Superior temporal gyrus (tissue), 1 donor: Measurements from ENCODE around the gene NEU2.

Experiments
- DNase-seq: peaks from one replicate; pipeline ENCODE4 v3.0.0-alpha.2; 2016; ENCODE audit errors: extremely low spot score

NEU2 gene

DNA sequence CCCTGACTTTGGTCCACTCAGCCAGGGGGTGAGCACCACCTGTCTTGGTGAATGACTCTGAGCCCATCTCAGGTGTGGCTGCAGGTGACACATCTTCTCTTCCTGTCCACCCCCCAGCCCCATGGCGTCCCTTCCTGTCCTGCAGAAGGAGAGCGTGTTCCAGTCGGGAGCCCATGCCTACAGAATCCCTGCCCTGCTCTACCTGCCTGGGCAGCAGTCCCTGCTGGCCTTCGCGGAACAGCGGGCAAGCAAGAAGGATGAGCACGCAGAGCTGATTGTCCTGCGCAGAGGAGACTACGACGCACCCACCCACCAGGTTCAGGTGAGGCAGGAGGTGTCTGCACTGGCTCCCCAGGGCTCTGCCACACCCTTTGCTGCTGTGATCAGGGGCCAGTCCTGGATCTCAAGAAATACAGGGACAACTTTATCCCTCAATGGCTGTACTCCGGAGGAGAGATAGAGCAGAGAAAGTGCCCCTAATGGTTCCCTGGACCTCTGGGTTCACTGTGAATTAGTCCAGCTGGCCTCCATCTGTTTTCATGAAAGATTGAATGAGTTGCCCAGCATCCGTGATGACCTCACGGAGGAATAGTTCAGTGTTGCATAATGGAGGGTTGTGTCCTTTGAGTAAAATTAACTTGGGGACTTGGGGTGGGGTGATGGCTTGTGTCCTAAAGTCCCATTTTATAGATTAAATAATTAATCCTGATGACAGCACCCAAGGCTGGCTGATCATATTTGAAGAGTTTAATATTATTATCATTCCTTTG is at the start of gene NEU2:
NEU2 (plus strand) TSS at position 122 of the 770 bp plus-strand sequence; CDS start at position 122, 0 bp downstream.
- DNase-seq, result no peak

DNA sequence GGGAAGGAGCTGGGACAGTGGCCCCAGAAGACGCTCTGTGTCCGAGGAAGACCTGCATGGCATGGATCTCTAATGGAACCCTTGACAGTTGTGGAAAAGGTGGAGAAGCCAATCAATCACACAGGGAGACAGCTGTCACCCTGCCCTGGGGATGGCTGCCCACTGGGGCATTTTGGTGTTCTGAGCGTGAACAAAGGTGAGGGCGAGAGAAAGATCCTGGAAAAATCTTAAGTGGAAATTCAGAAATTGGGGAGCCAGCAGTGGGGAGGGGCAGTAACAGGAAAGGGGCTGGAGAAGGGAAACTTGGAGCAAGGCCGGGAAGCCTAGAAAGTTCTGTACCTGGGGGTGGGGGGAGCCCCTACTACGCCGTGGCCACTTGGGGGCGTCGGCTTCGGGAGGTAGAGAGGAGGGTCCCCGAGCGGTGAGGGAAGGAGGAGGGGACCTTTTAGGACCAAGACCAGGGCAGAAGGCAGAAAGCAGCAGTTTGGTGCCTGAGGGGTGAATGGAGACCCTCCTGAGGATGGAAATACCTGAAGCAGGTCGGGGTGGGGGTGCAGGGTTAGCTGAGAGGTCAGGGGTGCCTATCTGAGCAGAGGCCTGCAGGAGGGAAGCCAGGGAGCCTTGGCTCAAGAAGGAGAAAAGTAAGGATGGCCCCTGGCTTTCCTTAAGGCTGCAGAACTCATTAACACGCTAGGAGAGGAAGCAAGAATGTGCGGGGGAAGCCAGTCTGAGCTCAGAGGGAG is 49.4 kb upstream of the NEU2 start:
- no peak for DNase-seq

DNA sequence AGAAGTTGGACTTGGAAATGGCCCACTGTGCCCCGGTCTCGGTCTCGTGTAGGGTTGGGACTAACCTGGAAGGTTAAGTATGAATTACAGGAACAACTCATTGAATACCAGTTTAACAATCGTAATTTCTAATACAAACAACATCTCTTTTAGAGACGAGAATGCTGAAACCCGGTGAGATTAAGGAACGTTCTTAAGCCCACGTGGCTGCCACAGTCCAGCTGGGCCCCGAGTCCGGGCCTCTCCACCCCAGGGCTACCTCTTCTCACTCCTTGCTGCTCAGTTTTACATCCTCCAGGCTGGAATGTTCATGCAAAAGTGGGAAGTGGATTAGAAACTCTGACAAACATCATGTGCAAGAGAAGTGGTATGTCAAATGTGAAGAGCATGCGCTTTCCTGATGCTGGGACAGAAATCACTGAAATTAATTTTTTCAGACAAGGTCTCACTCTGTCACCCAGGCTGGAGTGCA is 48.8 kb upstream of the NEU2 start:
- DNase-seq, result no peak

- no peak for DNase-seq
Observed at GRCh38 chr2:232984451-232985207, 47.8 kb upstream of the NEU2 start.

- DNase-seq, result no peak
Observed at GRCh38 chr2:232986155-232986554, 46.3 kb upstream of the NEU2 start.

- no peak for DNase-seq
Observed at GRCh38 chr2:232993231-232993821, 39.1 kb upstream of the NEU2 start.

GRCh38 chr2:232994446-232994845 is 38.0 kb upstream of the NEU2 start:
- no peak for DNase-seq

GRCh38 chr2:232997749-232998665 is 34.5 kb upstream of the NEU2 start:
- no peak for DNase-seq

DNA sequence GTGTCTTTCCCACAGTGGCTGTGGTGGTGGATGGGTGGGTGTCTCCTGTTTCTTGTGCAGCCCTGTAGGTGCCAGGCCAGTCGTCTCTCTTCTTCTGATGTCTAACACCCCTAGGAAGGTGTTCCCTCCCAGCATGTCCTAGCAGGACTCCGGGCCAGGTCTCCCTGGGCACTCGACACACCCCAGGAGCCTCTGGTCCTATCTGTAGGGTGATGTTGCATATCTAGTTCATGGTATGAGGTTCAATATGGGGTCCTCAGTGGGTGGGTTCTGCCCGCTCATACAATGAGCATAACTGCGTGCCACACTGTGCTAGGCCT is 33.8 kb upstream of the NEU2 start:
- DNase-seq, result no peak

- no peak for DNase-seq
Observed at GRCh38 chr2:232999354-232999753, 33.1 kb upstream of the NEU2 start.

GRCh38 chr2:233000886-233001750 is 31.4 kb upstream of the NEU2 start:
- no peak for DNase-seq

- DNase-seq, result no peak
Observed at GRCh38 chr2:233002829-233003657, 29.4 kb upstream of the NEU2 start.

DNA sequence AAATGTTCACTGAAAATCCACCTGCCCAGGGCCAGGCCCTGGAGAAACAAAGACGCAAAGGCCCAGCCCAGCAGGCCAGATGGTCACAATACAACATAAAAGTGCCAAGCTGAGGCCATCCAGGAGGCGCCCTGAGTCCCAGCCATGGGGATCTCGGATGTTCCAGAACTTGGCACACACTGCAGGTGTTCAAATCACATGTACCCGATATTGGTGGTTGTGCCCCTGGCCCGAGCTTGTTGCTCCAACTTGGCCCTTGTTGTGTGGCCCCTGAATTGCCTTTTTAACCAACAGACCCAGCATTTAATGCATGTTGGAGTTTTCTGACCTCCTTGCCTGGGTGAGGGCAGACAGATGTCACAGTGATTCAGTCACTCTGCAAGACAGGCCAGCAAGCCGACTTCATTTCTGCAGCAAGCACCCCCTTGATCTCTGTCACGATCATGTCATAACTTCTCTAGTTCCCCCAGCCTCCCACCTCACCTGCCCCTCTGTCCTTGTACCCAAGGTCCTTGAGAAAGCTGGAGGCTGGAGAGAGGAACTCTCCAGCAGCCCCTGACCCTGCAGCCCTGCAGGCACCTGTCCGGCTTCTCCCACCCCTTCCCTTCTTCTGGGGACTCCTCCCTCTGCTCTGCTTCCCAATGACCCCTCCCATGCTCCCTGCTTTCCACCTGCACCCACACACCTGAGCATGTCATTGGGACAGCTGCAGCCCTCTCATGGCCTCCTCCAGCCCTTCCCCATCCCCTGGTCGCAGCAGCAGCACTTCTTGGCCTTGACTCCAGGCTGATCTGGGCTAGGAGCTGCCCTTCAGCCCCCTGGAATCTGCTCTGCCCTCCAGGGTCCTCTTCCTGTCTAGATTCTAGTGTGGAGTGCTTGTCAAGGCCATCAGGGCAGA is 28.6 kb upstream of the NEU2 start:
- no peak for DNase-seq

DNA sequence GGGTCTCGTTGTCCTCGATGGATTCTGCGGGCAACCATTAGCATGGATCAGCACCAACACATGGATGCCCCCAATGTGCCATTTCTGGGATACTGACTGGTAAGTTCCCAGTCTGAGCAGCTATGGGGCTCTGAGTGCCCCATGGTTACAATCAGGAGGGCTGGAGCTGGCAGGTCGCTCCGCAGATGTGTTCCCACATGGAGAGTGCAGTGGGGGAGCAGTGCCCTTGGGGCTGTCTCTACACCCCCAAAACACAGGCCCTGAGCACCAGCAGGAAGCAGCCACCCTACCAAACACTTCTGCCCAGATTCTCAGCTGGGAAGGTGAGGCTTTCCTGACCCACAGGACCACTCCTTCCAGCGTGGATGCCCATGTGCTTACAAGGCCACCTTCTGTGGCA is 27.4 kb upstream of the NEU2 start:
- DNase-seq, result no peak

- DNase-seq, result no peak
Observed at GRCh38 chr2:233006648-233007047, 25.8 kb upstream of the NEU2 start.

DNA sequence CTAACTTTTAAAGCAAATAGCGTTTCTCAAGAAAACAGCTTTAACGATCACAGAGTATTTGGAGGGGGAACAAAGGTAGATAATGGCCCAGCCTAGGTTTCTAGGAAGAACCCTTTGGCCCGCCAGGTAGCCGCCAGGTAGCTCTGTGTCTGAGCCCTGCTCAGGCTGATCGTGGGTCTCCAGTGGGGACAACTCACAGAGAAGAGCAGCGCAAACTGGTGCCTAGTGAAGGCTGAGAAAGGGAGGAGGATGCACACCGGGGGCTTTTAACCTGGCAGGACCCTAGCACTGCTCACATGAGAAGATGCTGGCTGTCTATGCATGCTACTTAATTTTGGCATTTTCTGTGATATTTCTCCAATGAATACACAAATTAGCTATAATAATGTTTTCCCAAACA is 25.2 kb upstream of the NEU2 start:
- DNase-seq, result no peak

- DNase-seq, result no peak
Observed at GRCh38 chr2:233007739-233008138, 24.7 kb upstream of the NEU2 start.

GRCh38 chr2:233009661-233010060 is 22.8 kb upstream of the NEU2 start:
- DNase-seq, result no peak
